OCI-LY3 (cell line): ENCODE data around the gene ZNF436.

Experiments
- H2AFZ ChIP-seq: fragments of 200-600, 300-600 bp; shearing (Covaris generic); 2 replicates; pipeline ENCODE4 v1.6.0; 2014; ENCODE audit warnings: antibody characterized with exemption, low read depth, low read length
- H3K27ac ChIP-seq: fragments of 200-600, 300-600 bp; sonication (generic); 2 replicates; pipeline ENCODE4 v1.5.1; 2014; ENCODE audit warnings: mild to moderate bottlenecking, low read length, moderate library complexity, mixed read lengths
- H3K27me3 ChIP-seq: fragments of 200-600, 300-600 bp; sonication (generic); 2 replicates; pipeline ENCODE4 v1.6.1; 2014; ENCODE audit warnings: low read depth, low read length, mixed read lengths
- H3K36me3 ChIP-seq: fragments of 200-600, 300-600 bp; sonication (generic); replicated peaks from 2 replicates; pipeline ENCODE3; 2014; ENCODE audit warnings: low read depth, low read length, mixed read lengths
- H3K4me1 ChIP-seq: fragments of 300-600, 200-600 bp; sonication (generic); 2 replicates; pipeline ENCODE4 v1.6.1; 2014; ENCODE audit warnings: low read length, mixed read lengths
- H3K4me2 ChIP-seq: fragments of 200-600, 300-600 bp; sonication (generic); 2 replicates; pipeline ENCODE4 v1.6.1; 2014; ENCODE audit warnings: low read length, mixed read lengths
- H3K4me3 ChIP-seq: fragments of 300-600, 200-600 bp; sonication (generic); 2 replicates; pipeline ENCODE4 v1.5.1; 2014; ENCODE audit warnings: antibody characterized with exemption, mild to moderate bottlenecking, low read length, moderate library complexity
- H3K79me2 ChIP-seq: fragments of 300-600, 200-600 bp; shearing (Covaris generic); 2 replicates; pipeline ENCODE4 v1.6.1; 2014; ENCODE audit warnings: mild to moderate bottlenecking, low read length, mixed read lengths
- H3K9ac ChIP-seq: fragments of 300-600, 200-600 bp; shearing (Covaris generic); 2 replicates; pipeline ENCODE4 v1.6.0; 2014; ENCODE audit warnings: mild to moderate bottlenecking, low read length, moderate library complexity
- H3K9me3 ChIP-seq: fragments of 200-600, 300-600 bp; shearing (Covaris generic); 2 replicates; pipeline ENCODE4 v1.6.1; 2014; ENCODE audit warnings: low read length, mixed read lengths; ENCODE audit not compliant: insufficient read depth
- H4K20me1 ChIP-seq: fragments of 200-600, 300-600 bp; sonication (generic); 2 replicates; pipeline ENCODE4 v1.6.1; 2016; ENCODE audit warnings: low read length, mixed read lengths; ENCODE audit not compliant: insufficient read depth
- EZH2phosphoT487 ChIP-seq: fragments of 200-600 bp; shearing (Covaris generic); IDR thresholded peaks from 2 replicates; pipeline ENCODE4 v1.6.1; 2018; ENCODE audit warnings: antibody characterized with exemption, mixed run types, low read depth
- TF ChIP-seq, protein P1 (sequence below): fragments of 200-600, 300-600 bp; sonication (generic); IDR thresholded peaks from 2 replicates; pipeline ENCODE4 v1.5.1; 2014; ENCODE audit warnings: antibody characterized with exemption, low read length, low read depth

ZNF436 gene

DNA sequence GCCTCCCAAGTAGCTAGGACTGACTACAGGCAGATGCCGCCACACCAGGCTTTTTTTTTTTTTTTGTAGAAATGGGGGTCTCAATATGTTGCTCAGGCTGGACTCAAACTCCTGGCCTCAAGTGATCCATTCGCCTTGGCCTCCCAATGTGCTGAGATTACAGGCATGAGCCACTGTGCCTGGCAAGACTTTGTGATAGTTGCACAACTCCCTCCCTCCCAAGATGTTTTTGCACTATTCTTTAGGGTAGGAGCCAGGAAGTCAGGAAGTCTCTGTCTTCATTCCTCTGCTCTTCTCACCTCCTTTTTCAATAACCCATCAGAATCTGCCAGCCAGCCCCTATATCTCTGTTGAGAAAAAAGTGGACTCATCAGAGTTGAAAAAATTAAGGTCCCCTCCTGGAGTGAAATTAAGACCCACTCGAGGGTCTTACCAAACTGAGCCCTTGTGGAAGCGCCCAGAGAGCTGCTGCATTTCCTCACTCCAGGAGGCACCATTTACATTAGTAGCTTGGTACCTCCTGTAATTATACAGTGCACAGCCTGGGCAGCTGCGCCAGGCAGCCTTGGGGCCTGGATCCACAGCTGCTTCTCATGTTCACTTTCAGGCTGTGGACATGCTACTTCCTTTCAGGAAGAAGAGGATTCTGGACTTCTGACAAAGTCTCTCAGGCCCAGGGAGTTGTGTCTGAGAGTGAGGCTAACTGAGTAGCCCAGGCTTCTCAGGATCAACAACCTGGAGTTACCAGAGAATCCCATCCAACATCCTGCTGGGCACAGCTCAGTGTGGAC, 30.9 kb upstream of the ZNF436 start:
- Histone ChIP-seq H4K20me1 (no peaks in the 10 kb centered on the region), H3K4me2 (no peak overlapping the region), H3K79me2 (no peaks in the 10 kb centered on the region), H3K9ac (no peak overlapping the region), H2AFZ (no peak overlapping the region), H3K9me3 (no peaks in the 10 kb centered on the region), H3K27me3 (peaks cover 5% of the 10 kb centered on the region; the same call in 1 of the 2 replicates), H3K4me3 (no peak overlapping the region), H3K27ac (no peak overlapping the region), H3K36me3 (no peaks in the 10 kb centered on the region), H3K4me1 (peaks cover 3% of the 10 kb centered on the region; the same call in 1 of the 2 replicates)
- TF ChIP-seq, protein P1, sequence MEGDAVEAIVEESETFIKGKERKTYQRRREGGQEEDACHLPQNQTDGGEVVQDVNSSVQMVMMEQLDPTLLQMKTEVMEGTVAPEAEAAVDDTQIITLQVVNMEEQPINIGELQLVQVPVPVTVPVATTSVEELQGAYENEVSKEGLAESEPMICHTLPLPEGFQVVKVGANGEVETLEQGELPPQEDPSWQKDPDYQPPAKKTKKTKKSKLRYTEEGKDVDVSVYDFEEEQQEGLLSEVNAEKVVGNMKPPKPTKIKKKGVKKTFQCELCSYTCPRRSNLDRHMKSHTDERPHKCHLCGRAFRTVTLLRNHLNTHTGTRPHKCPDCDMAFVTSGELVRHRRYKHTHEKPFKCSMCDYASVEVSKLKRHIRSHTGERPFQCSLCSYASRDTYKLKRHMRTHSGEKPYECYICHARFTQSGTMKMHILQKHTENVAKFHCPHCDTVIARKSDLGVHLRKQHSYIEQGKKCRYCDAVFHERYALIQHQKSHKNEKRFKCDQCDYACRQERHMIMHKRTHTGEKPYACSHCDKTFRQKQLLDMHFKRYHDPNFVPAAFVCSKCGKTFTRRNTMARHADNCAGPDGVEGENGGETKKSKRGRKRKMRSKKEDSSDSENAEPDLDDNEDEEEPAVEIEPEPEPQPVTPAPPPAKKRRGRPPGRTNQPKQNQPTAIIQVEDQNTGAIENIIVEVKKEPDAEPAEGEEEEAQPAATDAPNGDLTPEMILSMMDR, result no peak
- no peak for TF ChIP-seq EZH2phosphoT487

DNA sequence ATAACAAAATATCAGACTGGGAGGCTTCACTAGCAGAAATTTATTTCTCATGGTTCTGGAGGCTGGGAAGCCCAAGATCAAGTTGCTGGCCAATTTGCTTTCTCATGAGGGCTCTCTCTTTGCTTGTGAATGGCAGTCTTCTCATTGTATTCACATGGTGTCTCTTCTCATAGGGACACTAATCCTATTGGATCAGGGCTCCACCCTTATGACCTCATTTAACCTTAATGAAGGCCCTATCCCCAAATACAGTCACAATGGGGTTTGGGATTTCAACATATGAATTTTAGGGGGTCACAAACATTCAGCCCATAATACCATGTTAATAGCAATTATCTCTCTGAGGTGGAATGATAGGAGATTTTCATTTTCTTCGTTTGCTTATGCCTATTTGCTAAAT, 29.6 kb upstream of the ZNF436 start:
- peaks cover 14% of the 10 kb centered on the region for H3K27me3 ChIP-seq
- H2AFZ ChIP-seq, result no peak overlapping the region
- no peaks in the 10 kb centered on the region for H3K79me2 ChIP-seq
- no peaks in the 10 kb centered on the region for H3K9me3 ChIP-seq
- peaks cover 2% of the 10 kb centered on the region; the same call in 1 of the 2 replicates for H3K4me1 ChIP-seq
- no peaks in the 10 kb centered on the region for H3K36me3 ChIP-seq
- no peak for TF ChIP-seq EZH2phosphoT487
- TF ChIP-seq, protein P1, result no peak
- H3K4me2 ChIP-seq, result no peak overlapping the region
- H3K27ac ChIP-seq, result no peak overlapping the region
- H4K20me1 ChIP-seq, result no peaks in the 10 kb centered on the region
- H3K9ac ChIP-seq, result no peak overlapping the region
- H3K4me3 ChIP-seq, result no peak overlapping the region

DNA sequence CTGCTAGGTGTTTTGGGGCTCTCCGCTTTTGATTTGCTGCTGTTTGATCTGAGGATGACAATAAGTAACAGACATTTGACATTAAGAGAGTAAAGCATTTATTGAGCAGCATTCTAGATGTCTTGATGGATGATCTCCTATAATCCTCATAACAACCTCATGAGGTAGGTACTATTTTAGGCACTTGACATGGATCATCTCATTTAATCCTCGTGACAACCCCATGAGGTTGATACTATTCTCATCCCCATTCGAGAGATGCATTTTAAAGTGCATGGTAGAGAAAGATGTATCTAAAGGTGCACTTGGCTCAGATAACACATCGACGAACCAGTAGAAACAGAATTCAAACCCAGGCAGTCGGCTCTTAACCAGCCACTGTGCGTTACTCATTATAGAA, 28.3 kb upstream of the ZNF436 start:
- Histone ChIP-seq H3K36me3 (no peaks in the 10 kb centered on the region), H2AFZ (no peak overlapping the region), H3K27ac (no peak overlapping the region), H3K79me2 (no peaks in the 10 kb centered on the region), H3K4me2 (no peak overlapping the region), H3K4me1 (no peaks in the 10 kb centered on the region), H4K20me1 (no peaks in the 10 kb centered on the region), H3K4me3 (no peak overlapping the region), H3K9me3 (no peaks in the 10 kb centered on the region), H3K9ac (no peak overlapping the region), H3K27me3 (peaks cover 14% of the 10 kb centered on the region)
- no peak for TF ChIP-seq EZH2phosphoT487
- TF ChIP-seq, protein P1, result no peak

DNA sequence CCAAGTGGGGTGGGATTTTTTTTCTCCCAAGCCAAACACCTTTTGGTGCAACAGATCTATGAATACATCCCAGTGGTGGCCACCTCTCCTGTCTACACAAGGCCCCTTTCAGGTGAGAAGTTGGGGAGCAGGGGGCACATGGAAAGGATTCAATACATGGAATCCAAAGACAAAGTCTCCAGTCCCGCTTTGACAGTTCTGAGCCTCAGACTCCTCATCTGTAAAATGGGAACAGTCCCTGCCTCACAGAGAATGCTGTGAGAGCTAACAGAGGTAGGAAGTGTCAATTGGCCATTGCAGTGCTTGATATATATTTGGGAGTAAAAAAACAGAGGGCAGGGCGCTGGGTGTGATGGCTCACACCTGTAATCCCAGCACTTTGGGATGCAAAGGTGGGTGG, 26.7 kb upstream of the ZNF436 start:
- Histone ChIP-seq H3K4me3 (no peak overlapping the region), H3K27me3 (peaks cover 14% of the 10 kb centered on the region), H3K4me1 (no peaks in the 10 kb centered on the region), H3K4me2 (no peak overlapping the region), H3K36me3 (no peaks in the 10 kb centered on the region), H3K9ac (no peak overlapping the region), H3K9me3 (no peaks in the 10 kb centered on the region), H2AFZ (no peak overlapping the region), H4K20me1 (no peaks in the 10 kb centered on the region), H3K27ac (no peak overlapping the region), H3K79me2 (no peaks in the 10 kb centered on the region)
- TF ChIP-seq, protein P1, result no peak
- no peak for TF ChIP-seq EZH2phosphoT487
